Jurkat, Clone E6-1 (cell line): ENCODE results near the gene SLC25A46.
A peak's percentile ranks its signal among the peaks of the same experiment; 100 is the strongest.
"Not testable (repeated sequence)": the region's sequence is repeated elsewhere in the genome, so short reads cannot be mapped to it uniquely, and the experiment has no call there.

Source experiments
- DNase-seq: peaks from one replicate; pipeline ENCODE4 v3.0.0-alpha.2; 2011; ENCODE audit warnings: low read depth, low spot score
- H3K4me3 ChIP-seq: 2 replicates; pipeline ENCODE4 v1.5.1; 2011; ENCODE audit warnings: mild to moderate bottlenecking, low read length, control low read depth, moderate library complexity

Gene SLC25A46

DNA sequence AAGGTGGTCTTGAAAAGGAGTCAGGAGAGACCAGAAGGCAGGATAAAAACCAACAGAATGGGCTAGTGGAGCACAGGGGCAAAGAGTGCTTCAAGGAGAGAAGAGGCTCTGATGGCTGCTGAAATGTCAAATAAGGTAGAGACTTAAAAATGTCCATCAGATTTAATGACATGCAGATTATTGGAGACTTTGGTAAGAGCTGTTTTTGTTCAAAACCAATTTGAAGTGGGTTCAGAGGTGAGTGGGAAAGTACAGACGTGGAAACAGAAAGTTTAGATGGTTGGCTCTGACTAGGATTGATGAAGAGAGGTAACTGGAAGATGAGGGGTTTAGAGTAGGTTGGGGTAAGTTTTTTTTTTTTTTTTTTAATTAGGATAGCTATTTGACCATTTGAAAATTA lies 14.1 kb downstream of the SLC25A46 start:
- H3K4me3 ChIP-seq = no peak overlapping the region
- DNase-seq = no peak

- no peak for DNase-seq
- H3K4me3 ChIP-seq = no peak overlapping the region
Observed at GRCh38 chr5:110753600-110753999, 14.8 kb downstream of the SLC25A46 start.

- no peak for DNase-seq
- no peak overlapping the region for H3K4me3 ChIP-seq
Observed at GRCh38 chr5:110754181-110754580, 15.4 kb downstream of the SLC25A46 start.

DNA sequence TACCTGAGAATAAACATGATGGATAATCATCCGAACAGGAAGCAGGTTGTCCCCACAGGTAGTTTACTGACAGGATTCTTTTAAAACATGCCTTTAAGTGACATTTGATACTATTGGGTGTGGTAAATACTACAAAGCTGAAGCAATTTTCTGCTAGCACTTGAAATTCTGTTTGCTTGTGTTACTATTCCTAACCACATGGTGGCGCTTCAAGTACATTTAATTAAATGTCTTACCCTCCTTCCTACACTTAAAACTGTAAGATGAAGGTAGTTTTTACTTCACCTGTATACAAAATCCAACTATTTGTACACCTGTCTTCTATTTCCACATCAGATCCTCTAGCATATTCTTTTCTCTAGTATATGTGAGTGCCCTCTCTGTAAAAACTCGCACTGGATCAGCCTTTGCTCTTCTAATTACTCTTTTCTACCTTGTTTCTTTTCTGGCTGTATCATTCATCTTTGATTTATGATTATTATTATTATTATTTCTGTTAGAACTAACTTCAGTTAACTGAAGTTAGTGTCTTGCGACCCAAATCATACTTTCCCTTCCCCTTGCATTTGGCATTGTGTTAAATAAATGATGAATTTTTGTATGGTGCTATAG lies 18.4 kb downstream of the SLC25A46 start:
- DNase-seq = peak; percentile 67
- no peak overlapping the region for H3K4me3 ChIP-seq

DNA sequence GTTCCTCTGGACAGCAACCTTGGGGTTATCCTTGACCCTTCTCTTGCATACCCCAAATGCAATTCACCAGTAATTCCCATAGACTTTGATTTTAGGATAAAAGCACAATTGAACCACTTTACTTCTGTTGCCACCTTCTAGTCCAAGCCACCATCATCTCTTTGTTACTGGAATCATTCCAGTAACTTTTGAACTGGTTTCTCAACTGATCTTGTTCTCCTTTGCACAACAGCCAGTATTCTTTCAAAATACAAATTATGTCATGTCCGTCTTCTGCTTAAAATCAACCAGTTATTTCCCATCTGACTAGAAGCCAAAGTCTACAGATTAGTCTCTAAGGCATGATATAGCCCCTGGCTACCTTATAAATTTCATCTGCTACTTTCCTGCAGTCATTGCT lies 21.4 kb downstream of the SLC25A46 start:
- H3K4me3 ChIP-seq = no peak overlapping the region
- no peak for DNase-seq

DNA sequence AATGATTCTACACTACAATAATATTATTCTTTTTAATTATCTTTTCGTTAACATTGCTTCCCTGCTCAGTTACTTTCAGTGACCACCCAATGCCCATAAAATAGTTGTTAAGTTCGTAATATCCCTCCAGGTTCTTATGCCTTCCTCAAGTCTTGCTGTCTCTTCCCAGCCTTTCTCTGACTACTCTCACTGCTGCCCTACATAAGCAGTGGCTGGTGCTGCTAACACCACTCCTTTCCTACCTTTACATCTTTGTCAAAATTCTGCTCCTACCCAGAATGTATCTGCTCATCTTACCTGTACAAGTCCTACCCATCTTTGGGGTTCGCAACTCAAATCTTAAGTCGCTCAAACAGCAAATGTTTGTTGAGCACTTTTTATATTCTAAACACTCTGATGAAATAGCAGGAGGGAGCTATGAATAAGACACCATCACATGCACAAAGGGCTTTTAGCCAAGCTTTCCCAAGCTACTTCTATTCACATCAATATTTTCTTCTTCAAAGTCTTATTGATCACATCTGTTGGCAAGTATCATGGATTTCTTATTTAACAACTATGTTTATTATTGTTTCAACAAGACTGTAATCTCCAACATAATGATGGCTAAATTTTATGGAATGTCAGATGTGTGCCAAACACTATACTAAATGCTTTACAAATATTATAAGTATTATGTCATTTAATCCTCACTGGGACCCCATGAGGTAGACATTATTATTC lies 29.5 kb downstream of the SLC25A46 start:
- no peak for DNase-seq
- H3K4me3 ChIP-seq = no peak overlapping the region

DNA sequence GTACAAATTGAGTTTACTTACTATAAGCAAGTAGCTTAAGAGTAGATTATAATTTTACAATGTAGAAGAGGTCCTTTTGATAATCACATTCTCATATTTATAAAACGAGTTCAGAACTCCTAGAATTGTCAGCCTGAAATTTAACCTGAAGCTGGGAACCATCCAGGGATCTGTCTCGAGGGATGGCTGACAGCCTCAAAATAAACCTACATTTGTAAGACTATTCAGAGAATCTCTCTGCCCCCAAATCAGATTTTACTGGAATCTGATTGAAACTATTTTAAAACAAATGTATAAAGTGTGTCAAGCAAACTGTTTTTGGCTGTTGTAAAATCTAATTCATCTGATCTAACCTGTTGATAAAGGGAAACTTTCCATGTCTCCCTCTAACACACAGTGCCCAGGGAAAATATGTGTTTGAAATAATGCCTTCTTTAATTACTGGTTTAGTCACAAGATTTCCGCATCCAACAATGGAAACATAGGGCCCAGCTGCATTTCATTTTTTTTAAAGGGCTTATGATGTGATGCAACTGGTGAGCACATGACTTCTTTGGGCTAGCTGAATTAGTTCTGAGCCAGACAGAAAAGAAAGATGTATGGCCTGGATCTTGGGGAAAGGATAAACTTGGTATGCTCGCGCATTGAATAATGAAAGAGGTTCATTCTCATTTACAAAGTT lies 30.3 kb downstream of the SLC25A46 start:
- no peak overlapping the region for H3K4me3 ChIP-seq
- no peak for DNase-seq

- no peak for DNase-seq
- no peak overlapping the region for H3K4me3 ChIP-seq
Observed at GRCh38 chr5:110770286-110770685, 31.5 kb downstream of the SLC25A46 start.

DNA sequence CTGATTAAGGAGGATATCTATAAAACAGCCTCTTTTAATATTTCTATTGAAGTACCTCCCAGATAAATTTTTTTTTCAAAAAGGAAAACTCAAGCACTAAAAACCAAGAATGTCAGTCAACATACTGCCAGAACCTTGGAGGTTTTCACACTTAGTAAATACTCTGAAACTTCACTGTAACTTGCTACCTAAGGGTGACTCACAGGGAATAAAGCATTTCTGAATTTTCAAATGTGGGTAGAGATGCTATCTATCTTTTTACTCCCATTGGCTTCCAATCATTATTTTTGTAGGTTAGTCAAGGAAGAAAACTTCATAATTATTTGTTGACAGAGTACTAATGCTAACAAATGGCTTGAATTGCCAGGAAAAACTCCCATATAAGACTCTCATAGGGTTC lies 46.1 kb downstream of the SLC25A46 start:
- no peak overlapping the region for H3K4me3 ChIP-seq
- no peak for DNase-seq

DNA sequence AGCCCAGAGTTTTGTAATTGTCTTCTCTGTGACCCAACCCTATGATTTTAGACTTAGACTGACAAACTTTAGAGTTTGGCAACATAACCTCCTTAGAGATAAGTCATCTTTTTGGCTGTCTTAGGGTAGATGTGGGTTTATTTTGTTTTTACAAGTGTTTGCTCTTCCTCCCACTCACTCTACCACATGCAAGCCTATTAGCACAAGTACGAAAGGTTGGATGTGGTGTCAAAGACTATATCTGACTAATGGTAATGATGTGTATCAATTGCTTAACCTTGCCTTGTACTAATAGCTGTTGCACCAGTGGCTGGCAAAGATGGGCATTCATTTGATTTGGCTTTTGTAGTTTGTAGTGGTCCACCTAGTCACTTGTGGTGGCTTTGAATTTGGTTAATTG lies 46.5 kb downstream of the SLC25A46 start:
- no peak overlapping the region for H3K4me3 ChIP-seq
- DNase-seq = no peak

DNA sequence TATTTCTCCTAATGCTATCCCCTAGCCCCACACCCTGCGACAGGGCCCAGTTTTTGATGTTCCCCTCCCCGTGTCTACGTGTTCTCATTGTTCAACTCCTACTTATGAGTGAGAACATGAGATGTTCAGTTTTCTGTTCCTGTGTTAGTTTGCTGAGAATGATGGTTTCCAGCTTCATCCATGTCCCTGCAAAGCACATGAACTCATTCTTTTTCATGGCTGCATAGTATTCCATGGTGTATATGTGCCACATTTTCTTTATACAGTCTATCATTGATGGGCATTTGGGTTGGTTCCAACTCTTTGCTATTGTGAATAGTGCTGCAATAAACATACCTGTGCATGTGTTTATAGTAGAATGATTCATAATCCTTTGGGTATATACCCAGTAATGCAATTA lies 49.2 kb downstream of the SLC25A46 start:
- not testable (repeated sequence) for DNase-seq

DNA sequence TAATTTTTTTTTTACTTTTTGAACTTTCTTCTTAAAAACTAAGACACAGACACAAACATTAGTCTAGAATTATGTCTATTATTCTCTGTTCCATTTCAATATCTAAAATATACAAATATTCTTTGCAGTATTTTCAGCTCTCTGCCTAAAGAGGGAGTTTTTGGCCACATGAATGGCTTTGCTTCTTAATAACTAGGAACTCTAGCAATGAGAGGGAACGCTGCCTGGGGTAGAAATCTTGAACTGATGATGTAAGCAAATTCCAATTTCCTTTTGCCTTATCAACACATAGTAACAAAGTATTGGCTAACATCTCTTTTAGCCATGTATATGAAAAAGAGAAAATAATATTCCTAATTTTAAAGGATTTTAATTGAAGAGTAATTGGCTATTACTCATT lies 51.9 kb downstream of the SLC25A46 start:
- no peak for DNase-seq
- H3K4me3 ChIP-seq = no peak overlapping the region

More for the DNA sequence above, 49.2 kb downstream of the SLC25A46 start:
- H3K4me3 ChIP-seq = not testable (repeated sequence)

DNA sequence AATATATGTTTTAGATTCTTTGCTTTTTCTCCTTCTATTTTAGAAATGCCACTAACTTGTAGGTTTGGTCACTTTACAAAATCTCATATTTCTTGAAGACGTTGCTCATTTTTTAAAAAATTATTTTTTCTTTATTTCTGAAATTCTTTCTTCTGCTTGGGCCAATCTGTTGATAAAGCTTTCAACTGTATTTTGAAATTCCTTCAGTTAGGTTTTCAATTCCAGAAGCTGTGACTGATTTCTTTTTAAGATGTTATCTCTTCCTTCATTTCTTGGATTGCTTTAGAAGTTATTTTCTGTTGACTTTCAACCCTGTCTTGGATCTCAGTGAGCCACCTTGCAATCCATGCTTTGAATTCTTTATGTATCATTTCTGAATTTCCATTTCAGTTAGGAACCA lies 64.2 kb downstream of the SLC25A46 start:
- DNase-seq = no peak
- H3K4me3 ChIP-seq = no peak overlapping the region

GRCh38 chr5:110803467-110804326 lies 64.9 kb downstream of the SLC25A46 start:
- no peak overlapping the region for H3K4me3 ChIP-seq
- DNase-seq = no peak

DNA sequence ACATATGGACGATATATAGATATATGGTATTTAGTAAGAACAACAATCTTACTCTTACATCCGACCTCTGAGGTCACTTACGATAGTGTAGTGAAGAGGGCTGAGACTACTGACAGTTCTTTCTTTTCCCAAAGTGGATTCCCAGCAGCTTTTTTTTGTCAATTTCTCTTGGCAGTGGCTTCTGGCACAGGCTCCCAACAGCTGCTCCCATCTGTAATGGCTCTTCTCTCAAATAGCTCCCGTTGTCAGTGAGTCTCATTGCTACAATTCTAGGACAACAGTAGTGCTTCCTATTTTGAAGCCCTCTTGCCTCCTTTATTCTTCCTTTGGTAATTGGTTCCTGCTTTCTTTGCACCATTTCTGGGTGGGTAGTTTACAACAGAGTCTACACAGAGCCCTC lies 68.4 kb downstream of the SLC25A46 start:
- DNase-seq = no peak
- no peak overlapping the region for H3K4me3 ChIP-seq

DNA sequence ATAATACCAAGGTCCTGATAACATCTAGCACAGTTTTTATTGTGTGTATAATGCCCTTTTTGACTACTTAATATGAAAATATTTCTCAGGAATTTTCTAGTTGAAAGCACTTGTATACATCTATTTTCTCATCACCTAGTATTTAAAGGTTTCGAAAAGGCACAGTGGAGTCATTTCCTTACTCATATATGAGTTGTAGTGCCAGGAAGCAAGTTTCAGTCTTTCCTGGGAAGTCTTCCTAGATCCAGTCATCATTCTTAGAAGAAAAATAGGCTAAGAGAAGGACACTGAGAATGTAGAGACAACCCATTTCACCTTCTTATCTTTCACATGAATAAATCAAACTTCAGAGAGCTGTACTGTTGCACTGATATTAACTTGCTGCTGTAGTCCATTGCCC lies 70.2 kb downstream of the SLC25A46 start:
- H3K4me3 ChIP-seq = no peak overlapping the region
- no peak for DNase-seq
